Measurements from ENCODE around the gene BECN2. TPM values are rescaled to one million over a fixed set of nuclear protein-coding genes. Genes with fewer than 3 reads are reported as not detected.

Gene BECN2
- total RNA-seq, 5 donors from 2014 or later (not counting 1 experiment from before 2014, with no cell fraction given) = not detected

GRCh38 chr1:241968611-241969010, 11.0 kb downstream of the BECN2 start:
- Mint-ChIP-seq H3K27ac (no peak overlapping the region), H3K27me3 (peaks cover 0 to 4% of the 10 kb centered on the region in 2 donors), H3K4me1 (no peaks in the 10 kb centered on the region), H3K36me3 (no peaks in the 10 kb centered on the region), H3K4me3 (no peak overlapping the region), H3K9me3 (no peaks in the 10 kb centered on the region)
- H3K27me3 ChIP-seq (replicated peaks in 1 of 2; ENCODE audit: control insufficient read depth in 2 of 2, extremely low read depth in 1 of 2, insufficient read depth in 2 of 2, low read length in 1 of 2) = no peaks in the 10 kb centered on the region
- H3K9me3 ChIP-seq = no peaks in the 10 kb centered on the region
- no peak for DNase-seq
- ChIA-PET POLR2A (no interaction called here), CTCF (no interaction called here)
- H3K36me3 ChIP-seq (ENCODE audit: control insufficient read depth in 2 of 2, extremely low read depth in 1 of 2, insufficient read depth in 1 of 2, low read length in 1 of 2) = no peaks in the 10 kb centered on the region
- 100% methylated on average over 1 of the region's 4 CpGs for WGBS (ENCODE audit: insufficient coverage)
- no peaks in the 10 kb centered on the region for H3K4me1 ChIP-seq (ENCODE audit: control insufficient read depth in 1 of 2, extremely low read depth in 1 of 2, insufficient read depth in 2 of 2, low read length in 2 of 2)
- no peak for ATAC-seq (replicated peaks in 1 of 4)
- no peak overlapping the region for H3K4me3 ChIP-seq (ENCODE audit: control insufficient read depth in 1 of 2, extremely low read depth in 1 of 2, low read length in 1 of 2)
- no peak overlapping the region for H3K27ac ChIP-seq (ENCODE audit: low read length)

- Mint-ChIP-seq H3K9me3 (no peaks in the 10 kb centered on the region), H3K27me3 (peaks cover 0 to 4% of the 10 kb centered on the region in 2 donors), H3K27ac (no peak overlapping the region), H3K36me3 (no peaks in the 10 kb centered on the region), H3K4me1 (no peaks in the 10 kb centered on the region), H3K4me3 (no peak overlapping the region)
- H3K27me3 ChIP-seq (replicated peaks in 1 of 2; ENCODE audit: control insufficient read depth in 2 of 2, extremely low read depth in 1 of 2, insufficient read depth in 2 of 2, low read length in 1 of 2) = no peaks in the 10 kb centered on the region
- no peaks in the 10 kb centered on the region for H3K9me3 ChIP-seq
- ATAC-seq (replicated peaks in 1 of 4) = no peak
- ChIA-PET CTCF (no interaction called here), POLR2A (interaction anchor here in 1 of 2 donors (0.6 kb wide), 1 partner anchor 144 kb away, joined by 3 read pairs; no protein-coding TSS in a partner anchor)
- no peaks in the 10 kb centered on the region for H3K4me1 ChIP-seq (ENCODE audit: control insufficient read depth in 1 of 2, extremely low read depth in 1 of 2, insufficient read depth in 2 of 2, low read length in 2 of 2)
- no peak for DNase-seq
- H3K36me3 ChIP-seq (ENCODE audit: control insufficient read depth in 2 of 2, extremely low read depth in 1 of 2, insufficient read depth in 1 of 2, low read length in 1 of 2) = no peaks in the 10 kb centered on the region
- H3K27ac ChIP-seq (ENCODE audit: low read length) = no peak overlapping the region
- H3K4me3 ChIP-seq (ENCODE audit: control insufficient read depth in 1 of 2, extremely low read depth in 1 of 2, low read length in 1 of 2) = no peak overlapping the region
- 90% methylated on average over 3 of the region's 6 CpGs for WGBS (ENCODE audit: insufficient coverage)
Observed at GRCh38 chr1:241972703-241973369, 15.3 kb downstream of the BECN2 start.

GRCh38 chr1:241976229-241976628, 18.7 kb downstream of the BECN2 start:
- no peaks in the 10 kb centered on the region for H3K9me3 Mint-ChIP-seq

GRCh38 chr1:241979071-241979470, 21.5 kb downstream of the BECN2 start:
- Mint-ChIP-seq H3K4me1 (no peaks in the 10 kb centered on the region), H3K27me3 (peaks cover 0 to 2% of the 10 kb centered on the region in 2 donors), H3K4me3 (no peak overlapping the region), H3K27ac (no peak overlapping the region), H3K9me3 (no peaks in the 10 kb centered on the region), H3K36me3 (no peaks in the 10 kb centered on the region)
- Histone ChIP-seq H3K27ac (ENCODE audit: low read length) (no peak overlapping the region), H3K27me3 (replicated peaks in 1 of 2; ENCODE audit: control insufficient read depth in 2 of 2, extremely low read depth in 1 of 2, insufficient read depth in 2 of 2, low read length in 1 of 2) (no peaks in the 10 kb centered on the region), H3K4me3 (ENCODE audit: control insufficient read depth in 1 of 2, extremely low read depth in 1 of 2, low read length in 1 of 2) (no peak overlapping the region), H3K36me3 (ENCODE audit: control insufficient read depth in 2 of 2, extremely low read depth in 1 of 2, insufficient read depth in 1 of 2, low read length in 1 of 2) (no peaks in the 10 kb centered on the region), H3K4me1 (ENCODE audit: control insufficient read depth in 1 of 2, extremely low read depth in 1 of 2, insufficient read depth in 2 of 2, low read length in 2 of 2) (no peaks in the 10 kb centered on the region), H3K9me3 (no peaks in the 10 kb centered on the region)
- ChIA-PET POLR2A (no interaction called here), CTCF (no interaction called here)
- 91% methylated on average over 18 of the region's 18 CpGs for WGBS (ENCODE audit: insufficient coverage)
- DNase-seq = no peak
- no peak for ATAC-seq (replicated peaks in 1 of 4)

More at GRCh38 chr1:241976229-241976628, 18.7 kb downstream of the BECN2 start:
- ATAC-seq (replicated peaks in 1 of 4) (no peak), DNase-seq (no peak)
- ChIA-PET CTCF (interaction anchor here in 1 of 2 donors (1.4 kb wide), 1 partner anchor 10 kb away, joined by 5 read pairs; no protein-coding TSS in a partner anchor), POLR2A (no interaction called here)
- H3K4me1 Mint-ChIP-seq = no peaks in the 10 kb centered on the region
- no CpG with 5 or more reads among the region's 6 CpGs for WGBS (ENCODE audit: insufficient coverage)
- H3K4me3 ChIP-seq (ENCODE audit: control insufficient read depth in 1 of 2, extremely low read depth in 1 of 2, low read length in 1 of 2) = no peak overlapping the region
- no peak overlapping the region for H3K27ac ChIP-seq (ENCODE audit: low read length)
- no peak overlapping the region for H3K4me3 Mint-ChIP-seq
- H3K9me3 ChIP-seq = no peaks in the 10 kb centered on the region
- no peaks in the 10 kb centered on the region for H3K27me3 ChIP-seq (replicated peaks in 1 of 2; ENCODE audit: control insufficient read depth in 2 of 2, extremely low read depth in 1 of 2, insufficient read depth in 2 of 2, low read length in 1 of 2)
- H3K27ac Mint-ChIP-seq = no peak overlapping the region
- H3K36me3 ChIP-seq (ENCODE audit: control insufficient read depth in 2 of 2, extremely low read depth in 1 of 2, insufficient read depth in 1 of 2, low read length in 1 of 2) = no peaks in the 10 kb centered on the region
- H3K4me1 ChIP-seq (ENCODE audit: control insufficient read depth in 1 of 2, extremely low read depth in 1 of 2, insufficient read depth in 2 of 2, low read length in 2 of 2) = no peaks in the 10 kb centered on the region
- H3K36me3 Mint-ChIP-seq = no peaks in the 10 kb centered on the region
- H3K27me3 Mint-ChIP-seq = peaks cover 0 to 4% of the 10 kb centered on the region in 2 donors

- WGBS (ENCODE audit: insufficient coverage) = no CpG with 5 or more reads among the region's 1 CpG
- Mint-ChIP-seq H3K27ac (no peak overlapping the region), H3K27me3 (peaks cover 0 to 2% of the 10 kb centered on the region in 2 donors), H3K4me3 (no peak overlapping the region), H3K4me1 (no peaks in the 10 kb centered on the region), H3K36me3 (no peaks in the 10 kb centered on the region), H3K9me3 (no peaks in the 10 kb centered on the region)
- Histone ChIP-seq H3K4me3 (ENCODE audit: control insufficient read depth in 1 of 2, extremely low read depth in 1 of 2, low read length in 1 of 2) (no peak overlapping the region), H3K27me3 (replicated peaks in 1 of 2; ENCODE audit: control insufficient read depth in 2 of 2, extremely low read depth in 1 of 2, insufficient read depth in 2 of 2, low read length in 1 of 2) (no peaks in the 10 kb centered on the region), H3K36me3 (ENCODE audit: control insufficient read depth in 2 of 2, extremely low read depth in 1 of 2, insufficient read depth in 1 of 2, low read length in 1 of 2) (no peaks in the 10 kb centered on the region), H3K4me1 (ENCODE audit: control insufficient read depth in 1 of 2, extremely low read depth in 1 of 2, insufficient read depth in 2 of 2, low read length in 2 of 2) (no peaks in the 10 kb centered on the region), H3K9me3 (no peaks in the 10 kb centered on the region), H3K27ac (ENCODE audit: low read length) (no peak overlapping the region)
- ATAC-seq (replicated peaks in 1 of 4) (no peak), DNase-seq (no peak)
- CTCF ChIA-PET = no interaction called here
- POLR2A ChIA-PET = no interaction called here
Observed at GRCh38 chr1:241979926-241980325, 22.4 kb downstream of the BECN2 start.

GRCh38 chr1:241985787-241986186, 28.2 kb downstream of the BECN2 start:
- Histone ChIP-seq H3K9me3 (no peaks in the 10 kb centered on the region), H3K27me3 (replicated peaks in 1 of 2; ENCODE audit: control insufficient read depth in 2 of 2, extremely low read depth in 1 of 2, insufficient read depth in 2 of 2, low read length in 1 of 2) (peaks cover 0 to 2% of the 10 kb centered on the region in 2 experiments), H3K4me1 (ENCODE audit: control insufficient read depth in 1 of 2, extremely low read depth in 1 of 2, insufficient read depth in 2 of 2, low read length in 2 of 2) (no peaks in the 10 kb centered on the region), H3K27ac (ENCODE audit: low read length) (no peak overlapping the region), H3K36me3 (ENCODE audit: control insufficient read depth in 2 of 2, extremely low read depth in 1 of 2, insufficient read depth in 1 of 2, low read length in 1 of 2) (no peaks in the 10 kb centered on the region), H3K4me3 (ENCODE audit: control insufficient read depth in 1 of 2, extremely low read depth in 1 of 2, low read length in 1 of 2) (no peak overlapping the region)
- CTCF ChIA-PET = interaction anchor here in 1 of 2 donors (1.0 to 1.2 kb wide), 2 partner anchors 9 to 474 kb away, joined by 3 to 5 read pairs; no protein-coding TSS in a partner anchor
- Mint-ChIP-seq H3K4me1 (no peaks in the 10 kb centered on the region), H3K9me3 (no peaks in the 10 kb centered on the region), H3K36me3 (no peaks in the 10 kb centered on the region), H3K27me3 (peaks cover 0 to 2% of the 10 kb centered on the region in 2 donors), H3K4me3 (no peak overlapping the region), H3K27ac (no peak overlapping the region)
- no peak for ATAC-seq (replicated peaks in 1 of 4)
- WGBS (ENCODE audit: insufficient coverage) = 70% methylated on average over 5 of the region's 10 CpGs
- POLR2A ChIA-PET = interaction anchor here in 1 of 2 donors (0.7 kb wide), 1 partner anchor 712 kb away, joined by 3 read pairs; no protein-coding TSS in a partner anchor
- DNase-seq = peak in 1 of 35 experiments; percentile 15

All from T-cell (primary cell).